Measurements from ENCODE around the gene MRPL22. TPM values are rescaled to one million over a fixed set of nuclear protein-coding genes. Genes with fewer than 3 reads are reported as not detected.
"Not testable (repeated sequence)": the region's sequence is repeated elsewhere in the genome, so short reads cannot be mapped to it uniquely, and the experiment has no call there.

The MRPL22 gene
- total and polyA plus RNA-seq, 2 experiments from 2014 or later = 11.5 to 93.7 TPM

- H2AFZ ChIP-seq = no peak overlapping the region
- no peaks in the 10 kb centered on the region for H3F3A ChIP-seq (ENCODE audit: insufficient read depth)
- no peak overlapping the region for H3K4me2 ChIP-seq (ENCODE audit: unreplicated experiment)
- H3K9me2 ChIP-seq (ENCODE audit: insufficient read depth) = no peaks in the 10 kb centered on the region
- no peaks in the 10 kb centered on the region for H4K20me1 ChIP-seq (ENCODE audit: insufficient read depth)
- WGBS, 2 experiments (ENCODE audit: low coverage in 1 of 2, low lambda C conversion rate in 2 of 2, missing lambda C conversion rate in 2 of 2) = 28 to 47% methylated on average over 4 of the region's 4 CpGs
- no peak for DNase-seq
- no peaks in the 10 kb centered on the region for H3K36me3 ChIP-seq (ENCODE audit: low read depth)
- in situ Hi-C loops (cut with MboI) = no loop called here
- no peak for TF ChIP-seq EZH2 (IDR thresholded peaks at IDR 0.05; ENCODE audit: insufficient read depth, poor library complexity, severe bottlenecking)
- no peak for TF ChIP-seq EZH2phosphoT487 (IDR thresholded peaks at IDR 0.05; ENCODE audit: insufficient read depth, low read depth)
- H3K27ac ChIP-seq = no peak overlapping the region
- 0 out of 2 replicates have a peak, but pooled peaks cover 4% of the 10 kb centered on the region for H3K27me3 ChIP-seq (replicated peaks; ENCODE audit: insufficient read depth)
- no peak overlapping the region for H3K9ac ChIP-seq
- H3K4me3 ChIP-seq = no peak overlapping the region
- H3K4me1 ChIP-seq (ENCODE audit: insufficient read depth) = no peaks in the 10 kb centered on the region
- H3K9me3 ChIP-seq (ENCODE audit: low read depth) = no peaks in the 10 kb centered on the region
- no peaks in the 10 kb centered on the region for H3K79me2 ChIP-seq (ENCODE audit: insufficient read depth)
These were observed 54.8 kb downstream of the MRPL22 start for GRCh38 chr5:154995679-154996078.

GRCh38 chr5:154997746-154998145 lies 56.9 kb downstream of the MRPL22 start:
- Histone ChIP-seq H3K4me1 (ENCODE audit: insufficient read depth) (no peaks in the 10 kb centered on the region), H3K4me3 (no peak overlapping the region), H3K9me3 (ENCODE audit: low read depth) (no peaks in the 10 kb centered on the region), H3K27ac (no peak overlapping the region), H4K20me1 (ENCODE audit: insufficient read depth) (no peaks in the 10 kb centered on the region), H3F3A (ENCODE audit: insufficient read depth) (no peaks in the 10 kb centered on the region), H3K9me2 (ENCODE audit: insufficient read depth) (no peaks in the 10 kb centered on the region), H3K9ac (no peak overlapping the region), H3K36me3 (ENCODE audit: low read depth) (no peaks in the 10 kb centered on the region), H3K4me2 (ENCODE audit: unreplicated experiment) (no peak overlapping the region), H3K79me2 (ENCODE audit: insufficient read depth) (no peaks in the 10 kb centered on the region), H3K27me3 (replicated peaks; ENCODE audit: insufficient read depth) (no peaks in the 10 kb centered on the region), H2AFZ (no peak overlapping the region)
- TF ChIP-seq EZH2 (IDR thresholded peaks at IDR 0.05; ENCODE audit: insufficient read depth, poor library complexity, severe bottlenecking) = no peak
- TF ChIP-seq EZH2phosphoT487 (IDR thresholded peaks at IDR 0.05; ENCODE audit: insufficient read depth, low read depth) = no peak
- 64 to 65% methylated on average over 5 of the region's 5 CpGs for WGBS, 2 experiments (ENCODE audit: low coverage in 1 of 2, low lambda C conversion rate in 2 of 2, missing lambda C conversion rate in 2 of 2)
- in situ Hi-C loops (cut with MboI) = no loop called here
- no peak for DNase-seq

GRCh38 chr5:154999865-155000264 lies 59.0 kb downstream of the MRPL22 start:
- 39 to 45% methylated on average over 5 of the region's 5 CpGs for WGBS, 2 experiments (ENCODE audit: low coverage in 1 of 2, low lambda C conversion rate in 2 of 2, missing lambda C conversion rate in 2 of 2)
- no peaks in the 10 kb centered on the region for H3K79me2 ChIP-seq (ENCODE audit: insufficient read depth)
- H3F3A ChIP-seq (ENCODE audit: insufficient read depth) = no peaks in the 10 kb centered on the region
- H4K20me1 ChIP-seq (ENCODE audit: insufficient read depth) = no peaks in the 10 kb centered on the region
- H3K9ac ChIP-seq = no peak overlapping the region
- in situ Hi-C loops (cut with MboI) = no loop called here
- no peak overlapping the region for H2AFZ ChIP-seq
- H3K4me1 ChIP-seq (ENCODE audit: insufficient read depth) = no peaks in the 10 kb centered on the region
- H3K4me3 ChIP-seq = no peak overlapping the region
- H3K27ac ChIP-seq = no peak overlapping the region
- no peaks in the 10 kb centered on the region for H3K9me3 ChIP-seq (ENCODE audit: low read depth)
- no peaks in the 10 kb centered on the region for H3K27me3 ChIP-seq (replicated peaks; ENCODE audit: insufficient read depth)
- TF ChIP-seq EZH2phosphoT487 (IDR thresholded peaks at IDR 0.05; ENCODE audit: insufficient read depth, low read depth) = no peak
- no peak for TF ChIP-seq EZH2 (IDR thresholded peaks at IDR 0.05; ENCODE audit: insufficient read depth, poor library complexity, severe bottlenecking)
- H3K4me2 ChIP-seq (ENCODE audit: unreplicated experiment) = no peak overlapping the region
- no peaks in the 10 kb centered on the region for H3K9me2 ChIP-seq (ENCODE audit: insufficient read depth)
- DNase-seq = no peak
- H3K36me3 ChIP-seq (ENCODE audit: low read depth) = no peaks in the 10 kb centered on the region

- H3K36me3 ChIP-seq (ENCODE audit: low read depth) = no peaks in the 10 kb centered on the region
- no peaks in the 10 kb centered on the region for H3F3A ChIP-seq (ENCODE audit: insufficient read depth)
- H2AFZ ChIP-seq = no peak overlapping the region
- H3K79me2 ChIP-seq (ENCODE audit: insufficient read depth) = no peaks in the 10 kb centered on the region
- no peaks in the 10 kb centered on the region for H3K4me1 ChIP-seq (ENCODE audit: insufficient read depth)
- no peak overlapping the region for H3K9ac ChIP-seq
- H4K20me1 ChIP-seq (ENCODE audit: insufficient read depth) = no peaks in the 10 kb centered on the region
- in situ Hi-C loops (cut with MboI) = no loop called here
- H3K9me2 ChIP-seq (ENCODE audit: insufficient read depth) = no peaks in the 10 kb centered on the region
- no peaks in the 10 kb centered on the region for H3K9me3 ChIP-seq (ENCODE audit: low read depth)
- TF ChIP-seq EZH2 (IDR thresholded peaks at IDR 0.05; ENCODE audit: insufficient read depth, poor library complexity, severe bottlenecking) (no peak), EZH2phosphoT487 (IDR thresholded peaks at IDR 0.05; ENCODE audit: insufficient read depth, low read depth) (no peak)
- H3K4me3 ChIP-seq = no peak overlapping the region
- H3K27me3 ChIP-seq (replicated peaks; ENCODE audit: insufficient read depth) = no peaks in the 10 kb centered on the region
- H3K4me2 ChIP-seq (ENCODE audit: unreplicated experiment) = no peak overlapping the region
- H3K27ac ChIP-seq = no peak overlapping the region
- 58 to 65% methylated on average over 4 of the region's 4 CpGs for WGBS, 2 experiments (ENCODE audit: low coverage in 1 of 2, low lambda C conversion rate in 2 of 2, missing lambda C conversion rate in 2 of 2)
- no peak for DNase-seq
These were observed 60.6 kb downstream of the MRPL22 start for GRCh38 chr5:155001523-155001922.

GRCh38 chr5:155002722-155003121 lies 61.8 kb downstream of the MRPL22 start:
- H3F3A ChIP-seq (ENCODE audit: insufficient read depth); H3K4me1 ChIP-seq (ENCODE audit: insufficient read depth); H3K9me3 ChIP-seq (ENCODE audit: low read depth); H3K9me2 ChIP-seq (ENCODE audit: insufficient read depth); H3K79me2 ChIP-seq (ENCODE audit: insufficient read depth); H2AFZ ChIP-seq; H3K4me3 ChIP-seq; H3K27me3 ChIP-seq (replicated peaks; ENCODE audit: insufficient read depth); in situ Hi-C loops (cut with MboI); H3K27ac ChIP-seq; H3K4me2 ChIP-seq (ENCODE audit: unreplicated experiment); H4K20me1 ChIP-seq (ENCODE audit: insufficient read depth); H3K36me3 ChIP-seq (ENCODE audit: low read depth); DNase-seq; H3K9ac ChIP-seq: not testable (repeated sequence)
- WGBS, 2 experiments (ENCODE audit: low coverage in 1 of 2, low lambda C conversion rate in 2 of 2, missing lambda C conversion rate in 2 of 2) = 27 to 35% methylated on average over 4 of the region's 4 CpGs

Measured in GM23248 (cell line).